Kidney epithelial cell (primary cell): ENCODE measurements around the gene DZIP1. TPM values are rescaled to one million over a fixed set of nuclear protein-coding genes. Genes with fewer than 3 reads are reported as not detected.

ENCODE experiments used
- DNase-seq: peaks from one replicate; pipeline ENCODE4 v3.0.0-alpha.2; 2010; ENCODE audit warnings: low read depth
- H3K27me3 ChIP-seq: 2 replicates; pipeline ENCODE4 v1.6.0; 2011; ENCODE audit warnings: low read length; ENCODE audit not compliant: control insufficient read depth, insufficient read depth
- H3K36me3 ChIP-seq: 2 replicates; pipeline ENCODE4 v1.5.1; 2011; ENCODE audit warnings: low read length; ENCODE audit not compliant: control insufficient read depth, insufficient read depth
- H3K4me3 ChIP-seq: 2 replicates; pipeline ENCODE4 v1.5.1; 2011; ENCODE audit warnings: low read depth, mild to moderate bottlenecking, control low read depth, low read length
- CTCF ChIP-seq: IDR thresholded peaks from 2 replicates; pipeline ENCODE4 v1.5.1; 2011; ENCODE audit warnings: mild to moderate bottlenecking, moderate library complexity, low read length, control low read depth, inconsistent platforms; ENCODE audit not compliant: insufficient read depth, poor library complexity, severe bottlenecking
- total RNA-seq: library from RNA; depleted of rRNA; stranded (reverse); fragments of >200 nt; gene quantifications from 2 replicates; pipeline ENCODE4 v1.2.3, GENCODE V29; 2015

DZIP1 gene
- total RNA-seq, 1 donor from 2014 or later = 29.0 TPM

GRCh38 chr13:95626768-95627167 is 17.7 kb downstream of the DZIP1 start:
- Histone ChIP-seq H3K27me3 (no peaks in the 10 kb centered on the region), H3K36me3 (peaks cover 1% of the 10 kb centered on the region), H3K4me3 (no peak overlapping the region)
- DNase-seq = no peak
- no peak for TF ChIP-seq CTCF

GRCh38 chr13:95624020-95624419 is 20.5 kb downstream of the DZIP1 start:
- Histone ChIP-seq H3K27me3 (no peaks in the 10 kb centered on the region), H3K4me3 (no peak overlapping the region), H3K36me3 (peaks cover 2% of the 10 kb centered on the region)
- DNase-seq = no peak
- peak; percentile 60 for TF ChIP-seq CTCF

GRCh38 chr13:95623141-95623540 is 21.4 kb downstream of the DZIP1 start:
- Histone ChIP-seq H3K27me3 (no peaks in the 10 kb centered on the region), H3K36me3 (peaks cover 2% of the 10 kb centered on the region), H3K4me3 (no peak overlapping the region)
- no peak for DNase-seq
- TF ChIP-seq CTCF = no peak

- TF ChIP-seq CTCF = no peak
- no peak overlapping the region for H3K4me3 ChIP-seq
- no peaks in the 10 kb centered on the region for H3K27me3 ChIP-seq
- H3K36me3 ChIP-seq = peaks cover 3% of the 10 kb centered on the region
- no peak for DNase-seq
Measured at GRCh38 chr13:95620825-95621498, 23.5 kb downstream of the DZIP1 start.

GRCh38 chr13:95620030-95620824 is 24.3 kb downstream of the DZIP1 start:
- TF ChIP-seq CTCF = no peak
- Histone ChIP-seq H3K36me3 (peaks cover 6% of the 10 kb centered on the region), H3K4me3 (no peak overlapping the region)

GRCh38 chr13:95615539-95615938 is 29.0 kb downstream of the DZIP1 start:
- no peaks in the 10 kb centered on the region for H3K27me3 ChIP-seq
- no peak for TF ChIP-seq CTCF
- no peak for DNase-seq
- H3K4me3 ChIP-seq = no peak overlapping the region
- H3K36me3 ChIP-seq = peaks cover 4% of the 10 kb centered on the region

More at GRCh38 chr13:95620030-95620824, 24.3 kb downstream of the DZIP1 start:
- no peaks in the 10 kb centered on the region for H3K27me3 ChIP-seq
- DNase-seq = no peak
